Measurements from ENCODE around the gene PTGER4. TPM values are rescaled to one million over a fixed set of nuclear protein-coding genes. Genes with fewer than 3 reads are reported as not detected.

The PTGER4 gene
- total RNA-seq, 2 experiments from 2014 or later: 83.8 to 86.3 TPM

DNA sequence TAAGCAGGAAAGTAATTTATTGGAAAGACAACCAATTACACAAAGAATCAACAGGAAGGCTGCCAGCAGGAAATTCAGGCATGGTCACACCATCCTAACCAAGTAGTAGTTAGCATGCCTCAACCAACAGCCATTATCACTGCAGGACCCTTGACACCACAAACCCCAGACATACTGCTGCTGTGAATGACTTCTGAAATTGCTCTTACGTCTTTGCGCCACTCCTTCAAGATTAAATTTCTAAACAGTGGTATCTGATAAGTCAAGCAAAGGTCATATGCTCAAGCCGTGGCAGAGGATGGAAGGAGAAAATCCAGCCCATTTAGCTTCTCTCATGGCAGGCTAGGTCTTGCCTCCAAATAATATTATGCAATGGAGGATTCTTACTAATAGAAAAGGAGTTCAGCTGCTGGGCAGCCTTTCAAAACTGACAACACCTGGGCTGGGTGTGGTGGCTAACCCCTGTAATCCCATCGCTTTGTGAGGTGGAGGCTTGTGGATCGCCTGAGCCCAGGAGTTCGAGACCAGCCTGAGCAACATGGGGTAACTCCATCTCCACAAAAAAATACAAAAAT lies 5.0 kb upstream of the PTGER4 start:
- Mint-ChIP-seq H3K9me3 (no peaks in the 10 kb centered on the region), H3K4me1 (ENCODE audit: low read depth) (peaks cover 82% of the 10 kb centered on the region), H3K27me3 (ENCODE audit: low read depth) (no peaks in the 10 kb centered on the region), H3K4me3 (no peak overlapping the region), H3K27ac (no peak overlapping the region), H3K36me3 (ENCODE audit: low read depth) (peaks cover 1% of the 10 kb centered on the region)
- DNase-seq: no peak
- CTCF ChIA-PET: interaction anchor here (1.2 to 1.6 kb wide), 3 partner anchors 11 to 21 kb away, joined by 3 to 9 read pairs (median 4); no protein-coding TSS in a partner anchor
- intact Hi-C loops (cut with micrococcal nuclease): loop anchor here (1.0 to 5.0 kb wide), 3 partner anchors 19 to 1602 kb away; partner anchors contain the start of gene RICTOR

DNA sequence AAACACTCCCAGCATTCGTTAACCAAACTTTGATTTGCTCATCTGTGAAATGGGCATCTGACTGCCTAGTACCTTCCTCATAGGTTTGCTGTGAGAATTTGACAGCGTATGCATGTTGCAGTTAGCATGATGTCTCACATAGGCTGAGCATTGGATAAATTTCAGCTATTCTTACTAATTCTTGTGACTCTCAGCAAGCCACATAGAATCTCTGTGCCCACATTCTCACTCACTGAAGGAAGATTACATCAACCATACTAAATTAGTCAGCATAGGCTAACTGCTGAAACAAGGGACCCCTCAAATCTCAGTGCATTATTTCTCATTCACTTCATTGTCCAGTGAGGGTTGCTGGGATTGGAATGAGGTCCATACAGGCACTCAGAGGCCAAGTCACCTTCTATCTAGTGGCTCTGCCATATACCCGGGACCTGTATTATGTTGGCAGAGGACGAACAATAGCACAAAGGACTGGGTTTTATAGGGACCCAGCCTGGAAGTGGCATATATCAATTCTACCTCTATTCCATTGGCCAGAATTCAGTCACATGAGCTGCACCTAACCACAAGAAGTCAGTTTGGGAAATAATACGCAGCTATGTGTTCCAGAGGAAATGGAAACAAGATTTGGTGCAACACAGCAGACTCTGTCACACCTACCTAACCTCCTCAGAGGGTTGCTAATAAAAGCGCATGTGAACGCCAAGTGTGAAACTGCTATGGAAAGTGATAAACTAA lies 4.2 kb upstream of the PTGER4 start:
- intact Hi-C loops (cut with micrococcal nuclease): loop anchor here (1.0 to 5.0 kb wide), 4 partner anchors 20 to 1603 kb away; partner anchors contain the start of gene RICTOR
- peak; percentile 76 for DNase-seq
- Mint-ChIP-seq H3K9me3 (no peaks in the 10 kb centered on the region), H3K36me3 (ENCODE audit: low read depth) (peaks cover 7% of the 10 kb centered on the region), H3K27ac (peak overlapping the region; percentile 89), H3K27me3 (ENCODE audit: low read depth) (no peaks in the 10 kb centered on the region), H3K4me1 (ENCODE audit: low read depth) (peaks cover 74% of the 10 kb centered on the region), H3K4me3 (peak overlapping the region; percentile 52)
- CTCF ChIA-PET: interaction anchor here (0.6 to 1.6 kb wide), 13 partner anchors 10 to 1436 kb away, joined by 3 to 9 read pairs (median 3); no protein-coding TSS in a partner anchor

DNA sequence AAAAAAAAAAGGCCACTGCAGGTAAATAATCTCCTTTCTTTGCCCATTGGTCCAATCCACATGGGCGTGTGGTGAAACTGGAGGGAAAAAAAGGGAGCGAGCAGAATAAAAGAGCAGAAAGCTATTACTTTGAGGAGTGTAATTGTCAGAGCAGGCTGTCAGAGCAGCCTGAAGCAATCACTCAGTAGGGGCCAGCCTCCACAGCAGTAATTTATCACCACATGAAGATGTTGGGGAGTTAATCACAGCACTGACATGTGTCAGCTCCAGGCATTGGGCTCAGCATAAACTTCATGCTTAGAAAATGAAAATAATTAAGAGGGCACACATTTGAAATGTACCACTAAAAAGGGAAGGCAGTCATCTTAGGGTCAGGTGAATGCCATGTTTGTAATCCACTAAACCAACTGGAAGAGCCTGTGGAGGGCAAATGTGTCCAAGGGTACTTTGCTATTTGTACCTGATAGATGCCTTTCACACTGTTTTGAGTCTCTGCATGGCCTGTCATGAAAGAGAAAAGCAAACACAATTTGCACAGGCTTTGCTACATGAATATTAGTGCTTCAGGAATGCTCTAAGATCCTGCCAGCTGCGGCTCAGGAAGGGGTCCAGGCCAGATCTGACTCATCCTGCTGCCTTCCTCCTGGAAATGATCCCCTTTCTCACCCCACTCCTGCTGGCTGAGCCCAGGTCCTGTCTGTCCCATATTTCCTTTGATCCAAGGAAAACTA lies 2.9 kb upstream of the PTGER4 start:
- Mint-ChIP-seq H3K4me3 (peak overlapping the region; percentile 43), H3K4me1 (ENCODE audit: low read depth) (peaks cover 63% of the 10 kb centered on the region), H3K27ac (peak overlapping the region; percentile 89), H3K9me3 (no peaks in the 10 kb centered on the region), H3K36me3 (ENCODE audit: low read depth) (peaks cover 19% of the 10 kb centered on the region), H3K27me3 (ENCODE audit: low read depth) (no peaks in the 10 kb centered on the region)
- CTCF ChIA-PET: interaction anchor here (0.6 to 1.6 kb wide), 6 partner anchors 24 to 725 kb away, joined by 3 to 5 read pairs (median 3); no protein-coding TSS in a partner anchor
- intact Hi-C loops (cut with micrococcal nuclease): loop anchor here (1.0 to 5.0 kb wide), 2 partner anchors 343 to 1604 kb away; partner anchors contain the start of gene RICTOR
- DNase-seq: peak; percentile 51

DNA sequence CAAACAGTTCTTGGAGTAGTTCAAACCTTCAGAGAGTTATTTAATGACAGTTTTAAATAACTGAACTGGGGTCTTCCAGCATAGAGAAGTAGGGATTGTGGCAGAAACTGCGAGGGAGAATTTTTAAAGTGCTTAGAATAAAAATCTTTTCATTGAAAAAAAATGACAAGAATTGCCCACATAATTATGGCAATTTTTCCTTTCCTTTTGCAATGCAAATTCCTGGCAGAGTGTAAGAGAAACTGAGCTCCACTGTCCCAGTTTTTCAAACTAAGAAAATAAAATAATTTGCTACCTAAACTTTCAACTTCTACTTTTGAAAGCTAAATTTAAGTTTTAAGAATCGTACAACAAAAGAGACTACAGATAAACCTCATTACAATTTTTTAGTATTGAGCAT lies 2.3 kb upstream of the PTGER4 start:
- peaks cover 57% of the 10 kb centered on the region for H3K4me1 Mint-ChIP-seq (ENCODE audit: low read depth)
- H3K27me3 Mint-ChIP-seq (ENCODE audit: low read depth): no peaks in the 10 kb centered on the region
- DNase-seq: no peak
- CTCF ChIA-PET: interaction anchor here (0.7 to 1.3 kb wide), 5 partner anchors 7 to 493 kb away, joined by 3 to 4 read pairs (median 3); no protein-coding TSS in a partner anchor
- intact Hi-C loops (cut with micrococcal nuclease): loop anchor here (5.0 kb wide), 1 partner anchor 1605 kb away; the partner anchor contains the start of gene RICTOR
- H3K9me3 Mint-ChIP-seq: no peaks in the 10 kb centered on the region
- H3K27ac Mint-ChIP-seq: peak overlapping the region; percentile 89
- H3K4me3 Mint-ChIP-seq: peak overlapping the region; percentile 43
- peaks cover 26% of the 10 kb centered on the region for H3K36me3 Mint-ChIP-seq (ENCODE audit: low read depth)

DNA sequence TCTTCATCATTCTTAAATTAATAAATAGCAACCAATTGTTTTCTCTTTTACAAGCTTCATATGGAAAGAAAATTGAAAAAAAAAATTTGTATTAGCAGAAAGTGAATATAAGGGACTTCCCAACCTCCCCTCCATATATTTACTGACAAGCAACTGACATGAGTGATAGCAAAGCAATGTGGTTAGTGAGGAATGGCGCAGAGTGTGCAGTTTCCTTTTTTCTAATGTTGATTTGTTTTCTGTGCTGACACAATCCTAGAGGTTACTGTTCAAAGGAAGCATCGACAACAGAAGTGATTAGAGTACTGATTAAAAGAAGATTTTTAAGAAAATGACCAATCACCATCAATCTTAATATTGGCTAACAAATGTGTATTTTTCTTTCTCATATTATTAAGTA lies 1.7 kb upstream of the PTGER4 start:
- intact Hi-C loops (cut with micrococcal nuclease): loop anchor here (1.0 to 5.0 kb wide), 4 partner anchors 119 to 1606 kb away; partner anchors contain the start of genes RICTOR and RPL37
- Mint-ChIP-seq H3K9me3 (no peaks in the 10 kb centered on the region), H3K4me1 (ENCODE audit: low read depth) (peaks cover 51% of the 10 kb centered on the region), H3K36me3 (ENCODE audit: low read depth) (peaks cover 32% of the 10 kb centered on the region), H3K27ac (peak overlapping the region; percentile 85), H3K27me3 (ENCODE audit: low read depth) (no peaks in the 10 kb centered on the region), H3K4me3 (peak overlapping the region; percentile 89)
- peak; percentile 58 for DNase-seq
- CTCF ChIA-PET: interaction anchor here (0.7 to 1.3 kb wide), 5 partner anchors 8 to 493 kb away, joined by 3 to 4 read pairs (median 3); no protein-coding TSS in a partner anchor

DNA sequence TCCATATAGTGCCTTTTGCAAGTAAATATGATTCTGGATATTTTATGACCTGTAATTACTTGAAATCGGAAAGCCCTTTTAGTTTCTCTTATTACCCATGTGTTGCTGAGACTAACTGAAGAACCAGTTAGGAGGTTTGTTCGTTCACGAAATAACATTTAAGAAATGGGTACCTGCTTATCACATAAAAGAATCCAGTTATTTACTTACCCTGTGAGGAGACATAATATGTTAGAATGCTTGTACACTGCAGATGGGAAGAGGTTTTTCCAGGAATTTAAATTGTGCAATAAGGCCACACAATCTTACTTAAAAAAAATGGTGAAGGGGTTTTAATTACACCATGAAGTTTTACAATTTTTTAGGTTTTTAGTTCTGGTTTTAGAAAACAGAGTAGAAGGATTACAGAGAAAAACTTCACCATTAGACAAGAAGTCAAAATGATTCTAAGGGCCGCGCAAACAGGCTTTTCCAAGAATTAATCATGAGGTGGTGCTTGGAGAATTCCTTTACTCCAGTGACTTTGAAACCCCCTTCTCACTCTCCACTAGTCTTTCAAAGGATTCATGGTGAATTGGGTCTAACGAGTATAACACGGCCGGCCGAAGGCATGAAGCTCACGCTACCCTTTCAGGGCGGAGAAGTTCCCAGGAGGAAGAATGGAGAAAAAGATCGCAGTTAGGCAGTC lies 1.1 kb upstream of the PTGER4 start:
- Mint-ChIP-seq H3K9me3 (no peaks in the 10 kb centered on the region), H3K36me3 (ENCODE audit: low read depth) (peaks cover 37% of the 10 kb centered on the region), H3K4me1 (ENCODE audit: low read depth) (peaks cover 45% of the 10 kb centered on the region), H3K27me3 (ENCODE audit: low read depth) (no peaks in the 10 kb centered on the region), H3K27ac (peak overlapping the region; percentile 99), H3K4me3 (peak overlapping the region; percentile 89)
- intact Hi-C loops (cut with micrococcal nuclease): loop anchor here (1.0 to 5.0 kb wide), 12 partner anchors 10 to 1606 kb away; partner anchors contain the start of genes RICTOR and RPL37
- CTCF ChIA-PET: interaction anchor here (0.7 to 1.3 kb wide), 3 partner anchors 10 to 26 kb away, joined by 3 to 4 read pairs (median 3); no protein-coding TSS in a partner anchor
- no peak for DNase-seq

DNA sequence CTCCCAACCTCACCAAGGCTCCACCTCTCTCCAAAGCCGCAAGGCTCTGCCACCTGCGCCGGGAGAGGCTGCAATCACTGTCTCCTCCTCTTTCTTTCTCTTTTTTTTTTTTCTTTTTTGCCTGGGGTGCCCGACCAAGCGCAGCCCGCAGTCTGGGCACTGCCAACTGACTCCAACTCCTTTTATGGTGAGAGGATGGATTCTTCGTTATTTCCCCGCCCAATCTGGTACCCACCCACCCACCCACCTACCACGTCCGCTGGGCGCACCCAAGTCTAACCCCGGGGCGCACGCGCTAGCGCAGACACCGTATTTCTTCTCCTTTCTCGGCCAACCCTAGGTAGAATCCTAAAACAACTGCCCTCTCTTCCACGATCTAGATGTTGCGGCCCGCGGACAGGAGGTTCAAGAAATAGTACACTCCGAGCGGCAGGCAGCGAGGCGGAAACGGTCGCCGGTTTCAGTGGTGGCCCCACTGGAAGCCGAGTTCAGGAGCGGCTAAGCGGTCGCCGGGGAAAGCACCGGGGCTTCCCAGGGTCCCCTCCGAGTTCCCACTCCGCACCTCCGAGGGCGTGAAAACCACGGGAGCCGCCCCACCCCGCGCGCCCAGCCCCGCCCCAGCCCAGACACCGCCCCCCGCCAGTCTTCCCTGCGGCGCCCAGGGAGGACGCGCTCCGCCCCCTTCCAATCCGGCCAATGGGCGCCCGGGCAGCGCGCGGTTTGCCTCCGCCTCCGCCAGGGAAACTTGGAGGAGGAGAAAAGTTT lies 385 bp upstream of the PTGER4 start:
- Mint-ChIP-seq H3K9me3 (no peaks in the 10 kb centered on the region), H3K4me3 (peak overlapping the region; percentile 89), H3K27me3 (ENCODE audit: low read depth) (no peaks in the 10 kb centered on the region)

DNA sequence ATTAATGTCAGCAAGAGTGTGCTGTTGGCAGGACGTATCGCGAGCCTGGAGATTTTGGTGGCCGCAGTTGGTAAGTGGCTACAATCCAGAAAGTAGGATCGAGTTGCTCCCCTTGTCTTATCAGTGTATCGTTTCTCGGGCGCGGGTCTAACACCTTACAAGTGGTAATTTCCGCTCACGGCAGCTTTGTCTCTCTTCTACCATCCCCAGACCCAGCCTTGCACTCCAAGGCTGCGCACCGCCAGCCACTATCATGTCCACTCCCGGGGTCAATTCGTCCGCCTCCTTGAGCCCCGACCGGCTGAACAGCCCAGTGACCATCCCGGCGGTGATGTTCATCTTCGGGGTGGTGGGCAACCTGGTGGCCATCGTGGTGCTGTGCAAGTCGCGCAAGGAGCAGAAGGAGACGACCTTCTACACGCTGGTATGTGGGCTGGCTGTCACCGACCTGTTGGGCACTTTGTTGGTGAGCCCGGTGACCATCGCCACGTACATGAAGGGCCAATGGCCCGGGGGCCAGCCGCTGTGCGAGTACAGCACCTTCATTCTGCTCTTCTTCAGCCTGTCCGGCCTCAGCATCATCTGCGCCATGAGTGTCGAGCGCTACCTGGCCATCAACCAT lies 1.1 kb downstream of the PTGER4 start:
- peaks cover 33% of the 10 kb centered on the region for H3K4me1 Mint-ChIP-seq (ENCODE audit: low read depth)
- H3K4me3 Mint-ChIP-seq: peak overlapping the region; percentile 89
- peak overlapping the region; percentile 99 for H3K27ac Mint-ChIP-seq
- no peaks in the 10 kb centered on the region for H3K27me3 Mint-ChIP-seq (ENCODE audit: low read depth)
- CTCF ChIA-PET: interaction anchor here (1.5 kb wide), 1 partner anchor 191 kb away, joined by 3 read pairs; no protein-coding TSS in a partner anchor
- intact Hi-C loops (cut with micrococcal nuclease): loop anchor here (1.0 to 10.0 kb wide), 3 partner anchors 457 to 1479 kb away; partner anchors contain the start of gene OXCT1
- peak; percentile 71 for DNase-seq
- H3K9me3 Mint-ChIP-seq: no peaks in the 10 kb centered on the region
- peaks cover 57% of the 10 kb centered on the region for H3K36me3 Mint-ChIP-seq (ENCODE audit: low read depth)

More for the DNA sequence above, 385 bp upstream of the PTGER4 start:
- intact Hi-C loops (cut with micrococcal nuclease): loop anchor here (1.0 to 5.0 kb wide), 11 partner anchors 9 to 1607 kb away; partner anchors contain the start of genes RICTOR and RPL37
- H3K27ac Mint-ChIP-seq: peak overlapping the region; percentile 99
- H3K4me1 Mint-ChIP-seq (ENCODE audit: low read depth): peaks cover 42% of the 10 kb centered on the region
- peak; percentile 95 for DNase-seq
- CTCF ChIA-PET: interaction anchor here (1.0 kb wide), 1 partner anchor 59 kb away, joined by 4 read pairs; no protein-coding TSS in a partner anchor
- peaks cover 44% of the 10 kb centered on the region for H3K36me3 Mint-ChIP-seq (ENCODE audit: low read depth)

DNA sequence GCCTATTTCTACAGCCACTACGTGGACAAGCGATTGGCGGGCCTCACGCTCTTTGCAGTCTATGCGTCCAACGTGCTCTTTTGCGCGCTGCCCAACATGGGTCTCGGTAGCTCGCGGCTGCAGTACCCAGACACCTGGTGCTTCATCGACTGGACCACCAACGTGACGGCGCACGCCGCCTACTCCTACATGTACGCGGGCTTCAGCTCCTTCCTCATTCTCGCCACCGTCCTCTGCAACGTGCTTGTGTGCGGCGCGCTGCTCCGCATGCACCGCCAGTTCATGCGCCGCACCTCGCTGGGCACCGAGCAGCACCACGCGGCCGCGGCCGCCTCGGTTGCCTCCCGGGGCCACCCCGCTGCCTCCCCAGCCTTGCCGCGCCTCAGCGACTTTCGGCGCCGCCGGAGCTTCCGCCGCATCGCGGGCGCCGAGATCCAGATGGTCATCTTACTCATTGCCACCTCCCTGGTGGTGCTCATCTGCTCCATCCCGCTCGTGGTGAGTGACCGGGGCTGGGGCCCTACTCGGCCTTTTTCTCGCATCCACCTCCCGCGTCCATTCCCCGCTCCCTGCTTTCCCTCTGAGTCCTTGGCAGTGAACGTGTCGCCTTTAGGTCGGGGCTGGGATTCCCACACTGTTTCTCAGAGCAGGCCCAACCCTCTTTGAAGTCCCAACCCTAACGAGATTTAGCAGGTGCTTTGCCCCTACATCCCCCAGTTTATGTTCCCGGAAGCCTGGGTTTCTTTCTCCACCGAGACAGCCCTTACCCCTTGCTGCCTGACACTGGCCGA lies 1.8 kb downstream of the PTGER4 start:
- Mint-ChIP-seq H3K27ac (peak overlapping the region; percentile 99), H3K4me1 (ENCODE audit: low read depth) (peaks cover 32% of the 10 kb centered on the region), H3K36me3 (ENCODE audit: low read depth) (peaks cover 64% of the 10 kb centered on the region), H3K9me3 (no peaks in the 10 kb centered on the region), H3K4me3 (peak overlapping the region; percentile 89), H3K27me3 (ENCODE audit: low read depth) (no peaks in the 10 kb centered on the region)
- intact Hi-C loops (cut with micrococcal nuclease): loop anchor here (5.0 to 10.0 kb wide), 2 partner anchors 1193 to 1479 kb away; partner anchors contain the start of gene OXCT1
- CTCF ChIA-PET: interaction anchor here (1.0 to 1.5 kb wide), 3 partner anchors 11 to 404 kb away, joined by 3 to 4 read pairs (median 3); no protein-coding TSS in a partner anchor
- peak; percentile 62 for DNase-seq
